HCT116 (cell line): ENCODE results near the gene SPARC. TPM values are rescaled to one million over a fixed set of nuclear protein-coding genes. Genes with fewer than 3 reads are reported as not detected.

ENCODE experiments used
- ATAC-seq: fragments of 200-7000 bp; cut with Tn5 transposase; 2 replicates; pipeline ENCODE4 v1.9.1; 2020; ENCODE audit warnings: mild to moderate bottlenecking, moderate library complexity
- BruUV-seq: library from RNA; stranded (reverse); fragments of 400-500 nt; replicated peaks from 2 replicates; lab custom pipeline; 2021; lab: Mats Ljungman, UMichigan
- CTCF ChIA-PET: fragments of 300-600 bp; sonication (Branson Sonifier 250); formaldehyde crosslinking; loops from one replicate; lab custom pipeline; 2021; ENCODE audit warnings: antibody characterized with exemption; lab: Charles Lee
- POLR2A ChIA-PET: fragments of 300-600, 350-600 bp; sonication (Branson Sonifier 250); formaldehyde crosslinking; loops from one replicate; lab custom pipeline; 2021; ENCODE audit warnings: antibody characterized with exemption; lab: Charles Lee
- RAD21 ChIA-PET, 2 experiments: fragments of 300-600 bp; sonication (Branson Sonifier 250); formaldehyde crosslinking; loops; one replicate each; lab custom pipeline; 2023; ENCODE audit warnings: low total read pairs in 2 of 2; ENCODE audit not compliant: uncharacterized antibody in 2 of 2, unreplicated experiment in 2 of 2, low non-redundant PET in 1 of 2; lab: Charles Lee
- DNase-seq: peaks from one replicate; pipeline ENCODE4 v3.0.0-alpha.2; 2010; ENCODE audit warnings: low read depth, low spot score
- H2AFZ ChIP-seq: fragments of 200-600 bp; shearing (Covaris generic), sonication (generic); 2 replicates; pipeline ENCODE4 v1.6.1; 2017; ENCODE audit warnings: low read depth, mixed run types, mixed read lengths, antibody characterized with exemption, low read length; ENCODE audit not compliant: poor library complexity, severe bottlenecking
- H3K27ac ChIP-seq: 2 replicates; pipeline ENCODE4 v1.5.1; 2012; ENCODE audit warnings: low read depth, low read length
- H3K27me3 ChIP-seq: fragments of 200-600 bp; sonication (generic); 2 replicates; pipeline ENCODE4 v1.6.1; 2016; ENCODE audit warnings: mixed run types, low read length, mixed read lengths; ENCODE audit not compliant: insufficient read depth
- H3K36me3 ChIP-seq, 2 experiments: fragments of 200-500 bp in 1 of 2; fragments of 200-600 bp in 1 of 2; sonication (Bioruptor generic) in 1 of 2; sonication (generic) in 1 of 2; 2 replicates each; pipeline versions ENCODE4 v1.5.1 to v1.6.1; 2014 to 2016; ENCODE audit warnings: low read length in 2 of 2, inconsistent platforms in 1 of 2, mixed read lengths in 1 of 2, mixed run types in 1 of 2; ENCODE audit not compliant: insufficient read depth in 2 of 2, control insufficient read depth in 1 of 2
- H3K4me1 ChIP-seq, 2 experiments: fragments of 200-600 bp in 1 of 2; sonication (generic) in 1 of 2; 2 replicates each; pipeline versions ENCODE4 v1.5.1 to v1.6.1; 2012 to 2017; ENCODE audit warnings: low read length in 2 of 2, inconsistent platforms in 1 of 2, mild to moderate bottlenecking in 1 of 2, mixed read lengths in 1 of 2, mixed run types in 1 of 2, moderate library complexity in 1 of 2; ENCODE audit not compliant: insufficient read depth in 2 of 2, control insufficient read depth in 1 of 2
- H3K4me2 ChIP-seq: fragments of 200-600 bp; sonication (generic); 2 replicates; pipeline ENCODE4 v1.6.1; 2017; ENCODE audit warnings: mixed run types, low read length, mixed read lengths
- H3K4me3 ChIP-seq, 2 experiments: fragments of 200-600 bp in 1 of 2; sonication (generic) in 1 of 2; replicated peaks in 1 of 2; 2 replicates each; pipeline ENCODE4 v1.5.1; 2011 to 2016; ENCODE audit warnings: low read length in 2 of 2, control low read depth in 1 of 2, low read depth in 1 of 2, mild to moderate bottlenecking in 1 of 2, mixed read lengths in 1 of 2, mixed run types in 1 of 2
- H3K79me2 ChIP-seq: fragments of 200-600 bp; sonication (generic); 2 replicates; pipeline ENCODE4 v1.6.1; 2017; ENCODE audit warnings: mild to moderate bottlenecking, mixed run types, low read length, moderate library complexity, mixed read lengths; ENCODE audit not compliant: insufficient read depth
- H3K9ac ChIP-seq: fragments of 200-600 bp; sonication (generic); 2 replicates; pipeline ENCODE4 v1.6.1; 2016; ENCODE audit warnings: low read length, mixed read lengths
- H3K9me2 ChIP-seq: fragments of 200-600 bp; sonication (generic), shearing (Covaris generic); 2 replicates; pipeline ENCODE4 v1.6.1; 2017; ENCODE audit warnings: mixed run types, mild to moderate bottlenecking, moderate library complexity; ENCODE audit not compliant: insufficient read depth
- H3K9me3 ChIP-seq, 2 experiments: fragments of 200-500 bp in 1 of 2; fragments of 200-600 bp in 1 of 2; sonication (Bioruptor generic) in 1 of 2; sonication (generic) in 1 of 2; 2 replicates each; pipeline ENCODE4 v1.6.1; 2014 to 2017; ENCODE audit warnings: low read length in 2 of 2, mixed read lengths in 2 of 2, inconsistent platforms in 1 of 2, low read depth in 1 of 2, mild to moderate bottlenecking in 1 of 2, mixed run types in 1 of 2, moderate library complexity in 1 of 2; ENCODE audit not compliant: control insufficient read depth in 1 of 2, insufficient read depth in 1 of 2
- H4K20me1 ChIP-seq: fragments of 200-600 bp; sonication (generic), shearing (Covaris generic); 2 replicates; pipeline ENCODE4 v1.6.1; 2017; ENCODE audit warnings: mixed run types, mild to moderate bottlenecking, moderate library complexity; ENCODE audit not compliant: insufficient read depth
- CBX3 ChIP-seq: IDR thresholded peaks from 2 replicates; pipeline ENCODE4 v1.6.1; 2012; ENCODE audit warnings: low read depth
- ELF1 ChIP-seq: IDR thresholded peaks from 2 replicates; pipeline ENCODE4 v1.6.1; 2012; ENCODE audit warnings: low read depth, borderline replicate concordance
- EZH2 ChIP-seq: fragments of 200-600 bp; sonication (generic); IDR thresholded peaks from 2 replicates; pipeline ENCODE4 v1.6.1; 2017; ENCODE audit warnings: antibody characterized with exemption, mixed run types
- POLR2A ChIP-seq: IDR thresholded peaks from 2 replicates; pipeline ENCODE4 v1.7.0; 2011; ENCODE audit warnings: borderline replicate concordance; ENCODE audit not compliant: insufficient read depth, insufficient read length; ENCODE audit errors: extremely low read depth
- RAD21 ChIP-seq: IDR thresholded peaks from 2 replicates; pipeline ENCODE4 v1.6.1; 2012; ENCODE audit warnings: low read depth, mild to moderate bottlenecking
- SIN3A ChIP-seq: IDR thresholded peaks from 2 replicates; pipeline ENCODE4 v1.6.1; 2012; ENCODE audit warnings: low read depth
- intact Hi-C: fragments of 100-400 bp; cut with micrococcal nuclease; formaldehyde crosslinking; loops from 2 replicates; pipeline ENCODE4 v1.10.0; 2022
- total RNA-seq: library from RNA; stranded (reverse); gene quantifications from one replicate; pipeline ENCODE4 v1.2.1, GENCODE V29; 2021; ENCODE audit not compliant: unreplicated experiment
- TF ChIP-seq, protein P1 (sequence below): IDR thresholded peaks from 2 replicates; pipeline ENCODE4 v1.6.1; 2012
- TF ChIP-seq, protein P2 (sequence below), 3 experiments: fragments of 200-600 bp in 1 of 3; sonication (generic) in 1 of 3; IDR thresholded peaks in 2 of 3; conservative IDR thresholded peaks in 1 of 3; 2 replicates each; pipeline ENCODE4 v1.5.1; 2012 to 2017; ENCODE audit warnings: low read depth in 2 of 3, low read length in 2 of 3, antibody characterized with exemption in 1 of 3, borderline replicate concordance in 1 of 3, control low read depth in 1 of 3, mild to moderate bottlenecking in 1 of 3, mixed read lengths in 1 of 3, mixed run types in 1 of 3, moderate library complexity in 1 of 3; ENCODE audit not compliant: insufficient read depth in 1 of 3
- TF ChIP-seq, protein P3 (sequence below): IDR thresholded peaks from 2 replicates; pipeline ENCODE4 v1.6.1; 2012

SPARC gene
- total RNA-seq, 1 experiment from 2014 or later, result 3.0 TPM

DNA sequence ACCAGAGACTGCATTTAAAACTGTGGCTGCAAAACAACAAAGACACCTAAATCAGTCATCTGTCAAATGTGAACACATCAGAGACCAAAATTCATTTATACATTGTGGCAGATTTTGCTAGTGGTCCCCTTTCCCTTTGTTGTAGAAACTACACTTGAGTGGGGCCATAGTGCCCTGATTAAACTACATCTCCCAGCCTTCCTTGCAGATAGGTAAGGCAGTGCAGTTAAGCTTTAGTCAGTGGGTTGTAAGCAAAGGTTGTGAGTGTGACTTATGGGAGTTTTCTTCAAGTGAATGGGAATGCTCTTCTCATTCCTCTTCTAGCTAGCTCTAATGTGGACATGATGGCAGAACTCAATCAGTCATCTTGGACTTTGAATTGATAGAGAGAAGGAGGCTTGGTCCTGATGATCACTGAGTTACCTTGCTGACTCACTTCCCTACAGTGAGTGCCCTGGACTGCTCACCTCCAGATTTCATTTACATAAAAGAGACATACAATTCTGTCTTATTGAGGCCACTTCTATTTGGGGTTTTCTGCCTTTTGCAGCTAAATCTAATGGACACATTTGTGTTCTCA lies 35.2 kb upstream of the SPARC start:
- Histone ChIP-seq H3K4me3 (no peak overlapping the region), H3K36me3 (no peaks in the 10 kb centered on the region), H3K27ac (no peak overlapping the region), H3K9me2 (no peaks in the 10 kb centered on the region), H3K9ac (no peak overlapping the region), H3K9me3 (no peaks in the 10 kb centered on the region), H3K27me3 (no peaks in the 10 kb centered on the region), H3K4me2 (peak overlapping the region; percentile 15; the same call in 1 of the 2 replicates), H3K4me1 (peaks cover 0 to 8% of the 10 kb centered on the region in 2 experiments; a peak in 2 of 4 replicates), H4K20me1 (no peaks in the 10 kb centered on the region), H2AFZ (no peak overlapping the region), H3K79me2 (no peaks in the 10 kb centered on the region)
- ATAC-seq, result peak; percentile 39; the same call in 1 of the 2 replicates
- BruUV-seq, result no TSS peak
- TF ChIP-seq, protein P1, sequence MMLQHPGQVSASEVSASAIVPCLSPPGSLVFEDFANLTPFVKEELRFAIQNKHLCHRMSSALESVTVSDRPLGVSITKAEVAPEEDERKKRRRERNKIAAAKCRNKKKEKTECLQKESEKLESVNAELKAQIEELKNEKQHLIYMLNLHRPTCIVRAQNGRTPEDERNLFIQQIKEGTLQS, result no peak
- TF ChIP-seq POLR2A (no peak), EZH2 (no peak), RAD21 (no peak), CBX3 (no peak), ELF1 (no peak), SIN3A (no peak)
- TF ChIP-seq, protein P2, sequence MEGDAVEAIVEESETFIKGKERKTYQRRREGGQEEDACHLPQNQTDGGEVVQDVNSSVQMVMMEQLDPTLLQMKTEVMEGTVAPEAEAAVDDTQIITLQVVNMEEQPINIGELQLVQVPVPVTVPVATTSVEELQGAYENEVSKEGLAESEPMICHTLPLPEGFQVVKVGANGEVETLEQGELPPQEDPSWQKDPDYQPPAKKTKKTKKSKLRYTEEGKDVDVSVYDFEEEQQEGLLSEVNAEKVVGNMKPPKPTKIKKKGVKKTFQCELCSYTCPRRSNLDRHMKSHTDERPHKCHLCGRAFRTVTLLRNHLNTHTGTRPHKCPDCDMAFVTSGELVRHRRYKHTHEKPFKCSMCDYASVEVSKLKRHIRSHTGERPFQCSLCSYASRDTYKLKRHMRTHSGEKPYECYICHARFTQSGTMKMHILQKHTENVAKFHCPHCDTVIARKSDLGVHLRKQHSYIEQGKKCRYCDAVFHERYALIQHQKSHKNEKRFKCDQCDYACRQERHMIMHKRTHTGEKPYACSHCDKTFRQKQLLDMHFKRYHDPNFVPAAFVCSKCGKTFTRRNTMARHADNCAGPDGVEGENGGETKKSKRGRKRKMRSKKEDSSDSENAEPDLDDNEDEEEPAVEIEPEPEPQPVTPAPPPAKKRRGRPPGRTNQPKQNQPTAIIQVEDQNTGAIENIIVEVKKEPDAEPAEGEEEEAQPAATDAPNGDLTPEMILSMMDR (IDR thresholded peaks at IDR 0.05 in 2 of 3, conservative IDR thresholded peaks at IDR 0.05 in 1 of 3; ENCODE audit: borderline replicate concordance in 1 of 3, insufficient read depth in 1 of 3, low read depth in 2 of 3, low read length in 2 of 3), result no peak
- TF ChIP-seq, protein P3, sequence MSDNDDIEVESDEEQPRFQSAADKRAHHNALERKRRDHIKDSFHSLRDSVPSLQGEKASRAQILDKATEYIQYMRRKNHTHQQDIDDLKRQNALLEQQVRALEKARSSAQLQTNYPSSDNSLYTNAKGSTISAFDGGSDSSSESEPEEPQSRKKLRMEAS, result no peak
- ChIA-PET CTCF (no interaction called here), RAD21 (no interaction called here), POLR2A (no interaction called here)
- intact Hi-C loops, result no loop called here
- no peak for DNase-seq
